ENCODE data around the gene PAK6.

The PAK6 gene

GRCh38 chr15:40256638-40257235 lies 17.9 kb downstream of the PAK6 start:
- peak; percentile 82 for DNase-seq

- DNase-seq = no peak
Observed at GRCh38 chr15:40257656-40258450, 19.0 kb downstream of the PAK6 start.

GRCh38 chr15:40258544-40258943 lies 19.7 kb downstream of the PAK6 start:
- no peak for DNase-seq

GRCh38 chr15:40259021-40259420 lies 20.2 kb downstream of the PAK6 start:
- DNase-seq = no peak

- no peak for DNase-seq
Observed at GRCh38 chr15:40263024-40263754, 24.3 kb downstream of the PAK6 start.

- no peak for DNase-seq
Observed at GRCh38 chr15:40264321-40265153, 25.7 kb downstream of the PAK6 start.

- no peak for DNase-seq
Observed at GRCh38 chr15:40265355-40265754, 26.5 kb downstream of the PAK6 start.

GRCh38 chr15:40265875-40266274 lies 27.0 kb downstream of the PAK6 start:
- no peak for DNase-seq

GRCh38 chr15:40266828-40267304 lies 28.0 kb downstream of the PAK6 start:
- DNase-seq = peak; percentile 72

GRCh38 chr15:40267670-40268069 lies 28.8 kb downstream of the PAK6 start:
- no peak for DNase-seq

GRCh38 chr15:40269604-40270003 lies 30.7 kb downstream of the PAK6 start:
- DNase-seq = no peak

- no peak for DNase-seq
Observed at GRCh38 chr15:40270246-40270995, 31.6 kb downstream of the PAK6 start.

GRCh38 chr15:40271685-40272484 lies 33.0 kb downstream of the PAK6 start:
- no peak for DNase-seq

GRCh38 chr15:40272485-40273056 lies 33.7 kb downstream of the PAK6 start:
- DNase-seq = no peak

GRCh38 chr15:40273428-40273827 lies 34.6 kb downstream of the PAK6 start:
- DNase-seq = no peak

- DNase-seq = peak; percentile 74
Observed at GRCh38 chr15:40274350-40275274, 35.7 kb downstream of the PAK6 start.

GRCh38 chr15:40275523-40275922 lies 36.7 kb downstream of the PAK6 start:
- peak; percentile 48 for DNase-seq

- no peak for DNase-seq
Observed at GRCh38 chr15:40275954-40276353, 37.1 kb downstream of the PAK6 start.

- DNase-seq = no peak
Observed at GRCh38 chr15:40276927-40277326, 38.1 kb downstream of the PAK6 start.

GRCh38 chr15:40277471-40277870 lies 38.6 kb downstream of the PAK6 start:
- peak; percentile 87 for DNase-seq

Data from MV-4-11 (cell line).